Activated CD8-positive, alpha-beta memory T cell treated with anti-CD3 and anti-CD28 coated beads, Interleukin-2, amount 50 U/mL, for 4 hours (primary cell): ENCODE results near the gene COQ8A.
"Not testable (repeated sequence)": the region's sequence is repeated elsewhere in the genome, so short reads cannot be mapped to it uniquely, and the experiment has no call there.

Experiments used
- DNase-seq: peaks from one replicate; pipeline ENCODE4 v3.0.0-alpha.2; 2020

Gene COQ8A

DNA sequence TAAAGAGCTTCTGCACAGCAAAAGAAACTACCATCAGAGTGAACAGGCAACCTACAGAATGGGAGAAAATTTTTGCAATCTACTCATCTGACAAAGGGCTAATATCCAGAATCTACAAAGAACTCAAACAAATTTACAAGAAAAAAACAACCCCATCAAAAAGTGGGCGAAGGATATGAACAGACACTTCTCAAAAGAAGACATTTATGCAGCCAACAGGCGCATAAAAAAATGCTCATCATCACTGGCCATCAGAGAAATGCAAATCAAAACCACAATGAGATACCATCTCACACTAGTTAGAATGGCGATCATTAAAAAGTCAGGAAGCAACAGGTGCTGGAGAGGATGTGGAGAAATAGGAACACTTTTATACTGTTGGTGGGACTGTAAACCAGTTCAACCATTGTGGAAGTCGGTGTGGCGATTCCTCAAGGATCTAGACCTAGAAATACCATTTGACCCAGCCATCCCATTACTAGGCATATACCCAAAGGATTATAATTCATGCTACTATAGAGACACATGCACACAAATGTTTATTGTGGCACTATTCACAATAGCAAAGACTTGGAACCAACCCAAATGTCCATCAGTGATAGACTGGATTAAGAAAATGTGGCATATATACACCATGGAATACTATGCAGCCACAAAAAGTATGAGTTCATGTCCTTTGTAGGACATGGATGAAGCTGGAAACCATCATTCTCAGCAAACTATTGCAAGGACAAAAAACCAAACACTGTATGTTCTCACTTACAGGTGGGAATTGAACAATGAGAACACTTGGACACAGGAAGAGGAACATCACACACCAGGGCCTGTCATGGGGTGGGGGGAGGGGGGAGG, 10.6 kb upstream of the COQ8A start:
- not testable (repeated sequence) for DNase-seq

DNA sequence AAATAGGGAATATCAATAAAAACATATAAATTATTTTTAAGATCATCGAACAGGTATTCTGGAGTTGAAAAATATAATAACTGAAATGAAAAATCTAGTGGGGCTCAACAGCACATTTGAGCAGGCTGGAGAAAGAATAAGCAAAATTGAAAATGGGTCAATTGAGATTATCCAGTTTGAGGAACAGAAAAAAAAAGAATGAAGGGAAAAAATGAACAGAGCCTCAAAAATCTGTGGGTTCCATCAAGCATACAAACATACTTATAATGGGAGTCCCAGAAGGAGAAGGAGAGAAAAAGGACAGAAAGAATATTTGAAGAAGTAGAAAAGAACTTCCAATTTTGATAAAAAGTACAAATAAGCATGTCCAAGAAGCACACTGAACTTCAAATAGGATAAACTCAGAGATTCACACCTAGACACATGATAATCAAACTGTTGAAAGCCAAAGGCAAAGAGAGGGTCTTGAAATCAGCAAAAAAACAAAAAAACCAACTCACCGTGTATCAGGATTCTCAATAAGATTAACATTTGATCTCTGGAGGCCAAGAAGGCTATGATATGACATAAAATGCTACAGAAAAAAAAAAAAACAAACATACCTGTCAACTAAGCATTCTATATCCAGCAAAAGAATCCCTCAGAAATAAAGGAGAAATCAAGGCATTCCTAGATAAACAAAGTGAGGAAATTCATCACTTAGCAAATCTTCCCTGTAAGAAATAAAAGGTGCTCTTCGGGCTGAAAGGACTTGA, 5.4 kb upstream of the COQ8A start:
- no peak for DNase-seq

DNA sequence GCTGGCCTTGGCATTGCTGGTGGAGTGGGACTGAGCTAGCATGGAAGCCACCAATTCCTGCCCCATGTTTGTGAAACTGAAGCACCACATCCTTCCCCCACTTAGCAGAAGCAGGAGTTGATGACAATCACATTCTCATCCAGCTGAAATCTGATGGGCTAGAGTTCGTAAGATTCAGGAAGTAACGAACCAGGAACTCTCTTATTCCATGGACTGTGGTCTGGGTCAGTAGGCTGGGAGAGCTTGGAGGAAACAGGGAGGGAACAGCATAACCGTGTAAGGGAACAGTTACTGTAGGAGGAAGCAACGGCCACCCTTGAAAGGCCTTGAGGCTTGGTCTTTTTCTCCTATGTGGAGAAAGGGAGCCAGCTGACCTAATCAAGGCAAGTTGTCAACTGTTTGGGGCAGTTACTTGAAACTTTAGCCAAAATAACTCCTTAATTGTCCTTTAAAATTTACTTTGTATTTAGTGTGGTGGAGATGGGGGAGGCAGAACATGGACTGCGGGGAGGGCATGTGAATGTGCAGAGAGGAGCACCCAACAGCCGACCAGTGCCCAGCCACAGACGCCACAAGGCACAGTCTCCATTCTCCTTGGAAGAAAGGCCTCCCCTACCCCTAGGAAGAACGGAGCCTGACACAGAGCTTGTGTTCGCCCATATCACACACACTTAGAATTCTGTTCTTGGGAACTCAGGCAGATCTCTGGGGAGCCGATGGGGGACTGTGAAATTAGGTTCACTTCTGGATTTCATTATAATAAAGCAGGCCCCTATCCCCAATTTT, 2.0 kb upstream of the COQ8A start:
- no peak for DNase-seq

DNA sequence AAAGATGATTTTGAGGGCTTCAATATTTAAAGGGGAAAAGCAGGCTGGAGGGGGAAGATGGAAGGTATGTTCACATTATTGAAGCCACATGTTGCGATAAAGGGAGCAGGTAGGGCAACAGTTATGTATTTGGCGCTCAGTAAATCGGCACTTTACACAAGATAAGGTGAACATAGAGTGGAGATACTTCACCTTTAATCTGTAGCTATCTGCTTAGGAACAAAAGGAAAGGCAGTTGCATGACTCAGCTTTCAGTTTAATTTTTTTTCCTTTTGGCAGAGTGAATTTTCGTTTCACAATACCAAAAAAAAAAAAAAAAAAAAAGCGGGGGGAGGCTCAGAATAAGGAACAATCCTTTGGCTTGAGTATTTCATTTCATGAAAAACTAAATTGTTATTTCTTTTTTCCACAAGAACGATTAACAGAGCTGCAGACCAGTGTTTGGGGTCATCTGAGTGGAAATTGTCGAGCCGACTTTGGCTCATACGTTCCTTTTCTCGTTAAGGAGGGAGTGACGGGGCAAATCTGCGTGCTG, 1.1 kb upstream of the COQ8A start:
- DNase-seq, result no peak

DNA sequence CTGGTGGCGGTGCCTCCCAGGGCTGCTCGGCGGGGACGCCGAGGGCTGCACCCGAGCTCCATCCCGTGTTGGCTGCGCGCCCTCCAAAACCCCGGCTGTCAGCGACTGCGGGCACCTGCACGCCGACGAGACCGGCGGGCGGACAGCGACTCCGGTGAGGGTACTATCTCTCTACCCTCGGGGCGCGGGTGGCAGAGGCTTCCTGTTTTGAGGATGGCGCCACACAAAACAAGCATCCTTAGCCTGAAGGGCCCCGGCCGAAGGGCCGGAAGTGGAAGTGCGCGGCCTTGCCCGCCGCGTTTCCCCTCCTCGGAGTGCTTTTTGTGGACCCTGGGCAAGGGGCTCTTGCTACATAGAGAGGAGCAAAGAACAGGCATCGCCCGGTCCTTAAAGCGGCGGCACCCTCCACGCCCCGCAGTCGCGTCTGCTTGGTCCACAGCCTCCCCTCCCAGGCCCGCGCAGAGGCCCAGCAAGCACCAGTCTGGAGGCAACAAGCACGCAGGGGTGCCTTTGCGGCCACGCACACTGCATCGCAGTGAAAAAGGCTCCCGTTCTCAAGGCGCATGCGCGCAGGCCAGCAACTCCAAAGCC, 561 bp upstream of the COQ8A start:
- DNase-seq, result peak; percentile 58

DNA sequence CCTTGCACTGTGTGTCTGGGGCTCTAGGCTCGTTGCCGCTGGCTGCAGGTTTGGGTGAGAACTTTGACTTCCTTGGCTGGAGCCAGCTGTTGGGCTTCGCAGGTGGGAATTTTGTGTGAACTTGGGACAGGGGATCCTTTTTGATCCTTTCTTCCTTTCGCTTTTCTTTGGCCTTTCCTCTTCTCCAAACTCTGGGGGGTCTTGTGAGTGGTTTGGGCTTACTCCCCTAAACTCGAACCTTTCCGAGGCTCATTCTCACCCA, 643 bp downstream of the COQ8A start:
- DNase-seq, result no peak

DNA sequence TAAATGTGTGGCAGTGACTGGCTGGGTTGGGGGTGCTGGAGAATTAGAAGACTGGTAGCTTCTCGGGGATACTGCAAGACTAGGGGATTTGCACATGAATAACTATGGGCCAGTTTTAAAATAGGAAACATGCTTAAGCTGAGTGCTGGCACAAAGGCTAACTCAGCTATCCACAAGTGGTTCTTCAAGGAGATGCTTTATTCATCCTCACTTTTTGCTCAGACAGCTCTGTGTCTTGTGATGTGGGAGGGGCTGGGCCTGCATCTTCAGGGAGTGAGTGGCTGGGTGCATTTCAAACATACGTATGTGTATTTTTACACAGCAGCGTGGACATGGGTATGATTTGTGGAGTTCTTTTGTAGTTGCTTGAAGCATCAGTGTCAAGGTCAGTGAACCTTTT, 2.3 kb downstream of the COQ8A start:
- no peak for DNase-seq

DNA sequence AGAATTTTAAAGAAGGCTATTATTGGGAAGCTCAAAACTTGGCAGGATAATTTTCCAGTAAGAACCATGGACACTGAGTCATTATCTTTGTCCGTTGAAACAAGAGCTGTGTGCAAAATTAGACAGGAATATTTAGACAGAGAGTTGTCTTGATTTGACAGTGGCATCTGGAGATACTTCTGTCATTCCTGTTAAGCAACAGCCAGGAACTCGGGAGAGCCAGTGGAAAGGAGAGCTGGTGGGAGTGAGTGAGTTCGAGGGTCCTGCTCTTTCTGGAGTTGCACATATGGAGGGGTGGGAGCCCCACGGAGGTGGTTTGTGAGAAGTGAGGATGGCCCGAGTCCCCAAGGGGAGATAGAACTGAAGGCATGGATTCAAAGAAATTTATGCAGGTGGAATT, 3.1 kb downstream of the COQ8A start:
- no peak for DNase-seq

DNA sequence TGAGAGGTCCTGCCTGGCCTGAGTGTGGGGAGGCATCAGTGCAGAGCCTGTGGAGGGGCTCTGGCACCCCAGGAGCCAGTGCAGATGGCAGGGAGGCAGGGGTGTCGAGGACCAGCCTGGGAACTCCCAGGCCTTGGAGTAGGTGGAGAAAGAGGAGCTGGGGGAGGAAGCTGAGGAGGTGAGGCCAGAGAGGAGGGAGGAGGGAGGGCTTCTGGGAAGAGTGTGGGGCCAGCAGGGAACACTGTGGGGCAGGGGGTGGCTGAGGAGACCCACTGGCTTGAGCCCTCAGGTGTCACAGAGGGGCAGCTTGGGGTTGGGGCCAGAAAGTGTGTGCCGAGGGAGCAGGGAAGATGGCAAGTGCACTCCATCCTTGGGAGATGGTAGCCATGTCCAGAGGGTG, 3.8 kb downstream of the COQ8A start:
- no peak for DNase-seq

DNA sequence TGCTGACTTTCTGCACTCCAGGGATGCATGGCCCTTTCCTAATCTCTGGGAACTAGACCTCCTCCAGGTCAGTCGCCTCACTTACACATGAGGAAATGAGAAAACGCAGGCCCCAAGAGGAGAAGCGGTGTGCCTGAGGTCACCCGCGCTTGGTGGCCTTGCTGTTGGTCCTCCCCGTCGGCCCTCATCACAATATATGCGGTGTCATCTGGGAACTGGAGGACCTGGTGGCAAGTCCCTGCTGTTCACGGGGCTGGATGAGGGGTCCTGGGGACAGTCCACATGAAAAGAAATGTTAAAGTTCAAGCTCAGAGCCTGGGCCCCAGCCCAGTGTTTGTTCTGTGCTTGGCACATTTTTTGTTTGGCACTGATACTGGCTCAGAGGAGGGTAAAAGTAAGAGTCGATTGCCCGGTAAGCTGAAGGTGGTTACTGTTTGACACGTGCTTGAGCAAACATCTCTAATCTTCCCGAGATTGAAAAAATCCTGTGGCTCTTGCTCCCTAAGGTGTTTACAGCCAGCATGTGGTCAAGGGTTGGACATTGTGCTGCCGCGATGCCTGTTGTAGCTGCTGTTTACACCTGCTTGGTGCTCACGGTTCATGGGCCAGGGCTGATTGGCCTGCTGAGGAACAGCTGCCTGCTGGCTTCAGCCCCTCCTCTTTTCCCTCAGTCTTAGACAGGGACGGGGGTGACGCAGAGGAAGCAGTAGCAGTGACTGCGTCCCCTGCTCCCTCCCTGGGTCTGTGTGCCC, 5.2 kb downstream of the COQ8A start:
- no peak for DNase-seq

DNA sequence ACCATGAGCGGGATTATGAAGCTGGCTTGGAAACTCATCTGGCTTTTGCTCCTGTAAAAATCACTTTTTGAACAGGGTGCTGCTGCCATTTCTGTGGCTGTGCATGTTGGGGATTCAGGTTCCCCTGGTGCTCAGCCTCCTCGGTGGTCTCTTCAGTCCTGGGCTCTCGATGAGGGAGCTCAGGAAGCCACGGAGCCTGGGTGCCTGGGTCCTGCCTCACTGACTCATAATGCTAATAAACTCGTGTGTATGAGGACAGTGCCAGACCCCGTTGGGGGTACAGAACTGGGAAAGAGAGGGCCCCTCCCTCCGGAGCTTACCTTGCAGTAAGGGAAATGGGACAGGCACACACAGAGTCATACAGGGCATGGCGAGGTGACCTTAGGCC, 5.8 kb downstream of the COQ8A start:
- DNase-seq, result no peak

DNA sequence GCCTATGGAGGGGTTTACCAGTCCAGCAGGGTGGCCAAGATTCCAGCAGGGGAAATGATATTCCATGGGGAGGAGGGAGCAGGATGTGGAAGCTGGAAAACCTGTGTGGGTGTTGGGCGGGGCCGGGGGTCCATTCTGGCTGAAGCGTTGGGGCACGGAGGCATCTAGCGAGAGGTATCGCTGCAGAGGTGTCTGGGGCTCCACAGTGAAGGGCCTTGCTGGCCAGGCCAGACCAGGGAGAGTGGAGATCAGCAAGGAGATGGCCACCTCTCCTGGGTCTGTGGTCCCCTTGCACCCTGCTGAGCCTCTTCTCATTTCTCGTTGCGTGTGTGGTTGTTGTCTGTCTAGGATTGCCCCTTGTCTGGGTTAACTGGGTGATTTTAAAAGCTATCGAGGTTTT, 6.2 kb downstream of the COQ8A start:
- no peak for DNase-seq

DNA sequence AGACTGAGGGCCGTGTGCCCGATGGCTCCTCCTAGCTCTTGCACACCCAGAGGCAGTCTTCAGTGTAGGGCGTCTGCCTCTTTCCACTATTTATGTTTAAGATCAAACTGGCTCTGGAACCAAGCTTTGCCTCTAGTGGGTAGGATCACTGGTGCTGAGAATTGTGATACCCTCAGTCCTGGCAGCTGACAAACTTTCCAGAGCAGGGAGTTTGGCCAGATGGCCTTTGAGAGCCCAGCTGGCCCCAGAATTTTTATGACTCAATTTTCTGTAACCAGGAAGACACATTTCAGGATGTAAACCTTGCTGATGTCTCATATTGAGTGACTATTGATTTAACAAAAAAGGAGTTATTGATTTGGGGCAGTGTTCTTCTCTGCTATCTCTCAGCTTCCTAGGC, 6.7 kb downstream of the COQ8A start:
- no peak for DNase-seq

DNA sequence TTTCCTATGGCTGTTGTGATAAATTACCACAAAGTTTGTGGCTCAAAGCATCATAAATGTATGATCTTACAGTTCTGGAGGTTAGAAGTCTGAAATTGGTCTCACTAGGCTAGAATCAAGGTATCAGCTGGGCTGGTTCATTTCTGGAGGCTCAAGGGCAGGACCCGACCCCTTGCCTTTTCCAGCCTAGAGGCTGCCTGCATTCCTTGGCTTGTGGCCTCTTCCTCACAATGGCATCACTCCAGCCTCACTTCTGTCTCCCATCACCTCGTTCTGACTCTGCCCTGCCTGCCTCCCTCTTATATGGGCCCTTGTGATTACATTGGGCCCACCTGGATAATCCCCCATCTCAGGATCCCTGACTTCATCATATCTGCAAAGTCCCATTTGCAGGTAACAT, 8.0 kb downstream of the COQ8A start:
- DNase-seq, result no peak

DNA sequence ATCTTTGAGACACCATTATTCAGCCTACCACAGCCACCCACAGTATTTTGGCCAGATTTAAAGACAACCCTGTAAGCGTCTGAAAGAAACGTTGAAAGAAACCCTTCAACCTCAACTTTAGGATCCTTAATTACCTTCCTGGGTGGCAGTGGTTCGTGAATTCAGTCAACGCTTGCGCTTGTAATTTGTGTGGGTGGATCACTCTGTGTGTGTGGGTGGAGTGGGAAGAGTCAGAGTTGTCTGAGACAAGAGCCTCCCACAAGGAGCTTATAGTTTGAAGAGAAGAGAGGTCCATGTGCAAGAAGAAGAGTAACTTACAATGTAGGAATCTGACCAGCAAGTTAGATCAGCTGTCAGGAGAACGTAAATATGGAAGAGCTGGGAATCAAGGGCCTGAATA, 8.4 kb downstream of the COQ8A start:
- DNase-seq, result no peak

DNA sequence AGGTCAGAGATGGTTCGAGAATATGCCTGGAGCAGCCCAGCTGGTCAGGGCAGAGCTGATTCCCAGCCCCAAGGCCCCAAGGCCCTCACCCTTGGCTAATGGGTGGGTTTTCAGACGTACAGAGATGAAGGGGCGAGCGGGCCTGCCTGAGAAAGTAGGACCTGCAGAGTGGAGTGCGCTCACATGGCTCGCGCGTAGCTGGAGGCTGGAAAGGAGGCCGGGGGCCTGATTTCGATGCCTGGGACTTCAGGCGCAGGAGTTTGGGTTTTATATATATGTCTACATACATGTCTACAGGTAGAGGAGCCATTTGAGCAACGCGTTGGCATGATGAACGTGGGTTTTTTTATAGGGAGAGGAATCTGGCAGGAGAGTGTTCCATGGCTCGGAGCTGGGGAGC, 8.9 kb downstream of the COQ8A start:
- DNase-seq, result no peak

DNA sequence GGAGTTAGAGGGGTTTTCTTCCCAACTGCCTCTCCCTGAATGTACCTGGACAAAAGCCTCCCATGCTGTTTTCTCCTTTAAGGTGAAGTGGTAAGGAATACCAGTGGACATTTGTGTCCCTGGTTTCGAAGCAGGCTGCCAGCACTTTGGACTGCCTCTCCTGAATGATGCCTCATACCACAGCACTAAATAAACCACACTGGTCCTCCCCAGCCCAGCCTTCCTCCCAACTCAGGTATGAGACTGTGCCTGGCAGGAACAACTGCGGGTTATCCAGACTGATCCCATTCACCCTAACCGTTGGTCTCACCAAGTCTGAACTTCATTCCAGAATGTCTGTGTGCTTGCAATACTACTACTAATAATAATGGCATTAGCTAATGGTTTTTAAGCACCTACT, 9.3 kb downstream of the COQ8A start:
- DNase-seq, result no peak

DNA sequence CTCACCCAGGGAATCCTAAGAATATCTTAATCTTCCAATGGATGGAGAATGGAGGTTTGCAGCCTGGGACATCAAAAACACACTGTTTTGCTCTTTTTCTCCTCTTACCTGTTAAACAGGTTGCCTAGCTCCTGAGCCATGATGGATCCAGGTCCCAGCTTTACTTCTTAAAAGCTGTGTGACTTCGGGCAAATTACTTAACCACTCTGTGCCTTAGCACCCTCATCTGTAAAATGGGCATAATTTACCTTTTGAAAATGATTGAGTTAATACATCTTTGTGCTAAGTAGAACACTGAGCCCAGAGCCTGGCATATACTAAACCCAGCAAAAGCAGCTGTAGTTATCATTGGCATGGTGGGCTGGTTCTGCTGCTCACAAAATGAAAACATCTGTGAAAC, 10.2 kb downstream of the COQ8A start:
- DNase-seq, result no peak

DNA sequence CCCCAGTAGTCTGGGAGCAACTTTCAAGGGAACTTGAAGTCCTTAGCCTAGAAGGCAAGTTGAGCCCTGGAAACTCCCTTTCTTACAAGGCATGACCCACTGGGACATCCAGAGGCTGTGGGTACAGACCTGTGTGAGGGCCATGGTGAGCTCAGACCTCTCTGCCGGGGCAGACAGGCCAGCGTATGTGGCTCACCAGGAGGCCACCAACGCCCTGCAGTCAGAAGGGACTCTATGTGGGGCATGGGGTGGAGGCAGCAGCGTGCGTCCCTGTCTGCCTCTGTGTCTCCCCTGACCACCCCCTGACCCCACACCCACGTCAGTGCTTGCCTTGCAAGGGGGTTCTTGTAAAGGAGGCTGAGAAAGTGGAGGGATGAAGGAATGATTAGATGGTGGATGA, 10.8 kb downstream of the COQ8A start:
- DNase-seq, result no peak

DNA sequence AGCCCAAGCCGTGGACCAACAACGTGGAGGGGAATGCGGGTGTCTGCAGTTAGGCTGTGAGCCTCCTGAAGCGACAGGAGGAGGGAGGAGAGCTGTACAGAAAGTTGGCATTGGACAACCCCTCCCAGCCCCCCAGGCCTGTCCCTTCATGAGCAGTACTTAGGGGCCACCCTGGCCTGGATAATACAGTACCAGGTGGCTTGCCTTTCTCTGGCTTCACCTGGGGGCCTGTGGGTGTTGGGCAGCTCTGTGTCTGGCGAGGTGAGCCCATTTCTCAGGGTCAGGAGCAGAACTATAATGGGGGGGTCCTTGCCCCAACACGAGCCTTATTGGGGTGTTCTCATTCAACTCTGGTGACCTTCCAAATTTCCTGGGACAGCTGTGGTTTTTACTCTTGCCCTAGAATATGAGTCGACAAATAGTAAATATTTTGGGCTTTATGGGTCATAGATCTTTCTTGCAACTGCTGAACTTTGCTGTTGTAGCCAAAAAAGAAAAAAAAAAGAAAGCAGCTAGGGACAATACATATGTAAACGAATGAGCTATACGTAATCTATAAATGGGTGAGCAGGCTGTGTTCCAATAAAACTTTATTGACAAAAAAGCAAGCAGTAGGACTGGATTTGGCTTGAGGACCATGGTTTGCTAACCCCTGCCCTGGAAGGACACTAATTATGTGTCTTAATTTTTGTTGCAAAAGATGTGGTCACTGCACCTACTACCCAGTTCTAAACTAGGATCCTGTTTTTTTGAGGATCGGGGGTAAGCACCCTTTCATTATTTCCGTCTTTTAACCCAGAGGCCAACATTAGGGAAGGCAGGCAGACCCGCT, 11.4 kb downstream of the COQ8A start:
- no peak for DNase-seq

DNA sequence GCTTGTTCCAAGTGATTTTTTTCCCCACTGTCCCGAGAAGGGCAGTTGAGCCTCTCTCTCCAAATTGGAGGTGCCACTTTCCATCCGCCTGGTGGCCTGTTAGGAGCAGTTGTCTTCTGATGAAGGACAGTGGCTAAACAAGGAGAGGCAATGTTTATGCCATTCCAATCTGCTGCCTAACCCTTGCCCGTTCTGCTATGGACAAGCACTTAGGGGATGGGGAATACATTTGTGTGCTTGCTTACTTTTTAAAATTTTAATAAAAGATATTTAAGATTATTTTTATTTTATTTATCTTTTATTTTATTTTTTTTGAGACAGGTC, 12.0 kb downstream of the COQ8A start:
- DNase-seq, result no peak
